GM19240 (cell line): ENCODE data around the gene RNF10.
A peak's percentile ranks its signal among the peaks of the same experiment; 100 is the strongest.
"Not testable (repeated sequence)": the region's sequence is repeated elsewhere in the genome, so short reads cannot be mapped to it uniquely, and the experiment has no call there.

ENCODE experiments used
- DNase-seq: peaks from one replicate; pipeline ENCODE4 v3.0.0; 2011; ENCODE audit warnings: low spot score; ENCODE audit not compliant: insufficient read length

RNF10 gene

GRCh38 chr12:120528861-120529525 lies 5.2 kb upstream of the RNF10 start, which contains the start of gene COQ5:
TSS of gene COQ5 (minus strand) at chr12:120529158. CDS start at chr12:120529141, 17 bp downstream.
- peak; percentile 60 for DNase-seq

GRCh38 chr12:120529641-120530417 lies 4.3 kb upstream of the RNF10 start:
- DNase-seq, result no peak

- DNase-seq, result not testable (repeated sequence)
Measured at GRCh38 chr12:120530418-120530761, 3.8 kb upstream of the RNF10 start.

GRCh38 chr12:120532701-120533238 lies 1.4 kb upstream of the RNF10 start:
- DNase-seq, result no peak

GRCh38 chr12:120534703-120535655 lies 823 bp downstream of the RNF10 start:
- DNase-seq, result peak; percentile 51

GRCh38 chr12:120536064-120536791 lies 2.1 kb downstream of the RNF10 start:
- DNase-seq, result no peak

- DNase-seq, result no peak
Measured at GRCh38 chr12:120537856-120538220, 3.7 kb downstream of the RNF10 start.

GRCh38 chr12:120538281-120539156 lies 4.4 kb downstream of the RNF10 start:
- no peak for DNase-seq

GRCh38 chr12:120539303-120539702 lies 5.1 kb downstream of the RNF10 start:
- no peak for DNase-seq

- no peak for DNase-seq
Measured at GRCh38 chr12:120540445-120540844, 6.3 kb downstream of the RNF10 start.

GRCh38 chr12:120542166-120542565 lies 8.0 kb downstream of the RNF10 start:
- DNase-seq, result no peak

- no peak for DNase-seq
Measured at GRCh38 chr12:120544691-120545090, 10.5 kb downstream of the RNF10 start.

GRCh38 chr12:120546050-120546386 lies 11.9 kb downstream of the RNF10 start:
- DNase-seq, result no peak

- no peak for DNase-seq
Measured at GRCh38 chr12:120554678-120555077, 20.5 kb downstream of the RNF10 start.

- no peak for DNase-seq
Measured at GRCh38 chr12:120557589-120557988, 23.4 kb downstream of the RNF10 start.

- no peak for DNase-seq
Measured at GRCh38 chr12:120562906-120563305, 28.8 kb downstream of the RNF10 start.

- DNase-seq, result no peak
Measured at GRCh38 chr12:120563495-120563894, 29.3 kb downstream of the RNF10 start.

GRCh38 chr12:120571299-120571698 lies 37.1 kb downstream of the RNF10 start:
- no peak for DNase-seq

- DNase-seq, result no peak
Measured at GRCh38 chr12:120573560-120573959, 39.4 kb downstream of the RNF10 start.

- no peak for DNase-seq
Measured at GRCh38 chr12:120574106-120574505, 40.0 kb downstream of the RNF10 start.
